GM10266 (cell line): ENCODE data around the gene PARD3.

Source experiments
- DNase-seq: peaks from one replicate; pipeline ENCODE4 v3.0.0; 2012; ENCODE audit errors: extremely low spot score
- CTCF ChIP-seq: IDR thresholded peaks from 2 replicates; pipeline ENCODE4 v1.5.1; 2012; ENCODE audit warnings: mild to moderate bottlenecking, low read depth; ENCODE audit not compliant: control insufficient read depth, insufficient read depth; ENCODE audit errors: missing control alignments

The PARD3 gene

DNA sequence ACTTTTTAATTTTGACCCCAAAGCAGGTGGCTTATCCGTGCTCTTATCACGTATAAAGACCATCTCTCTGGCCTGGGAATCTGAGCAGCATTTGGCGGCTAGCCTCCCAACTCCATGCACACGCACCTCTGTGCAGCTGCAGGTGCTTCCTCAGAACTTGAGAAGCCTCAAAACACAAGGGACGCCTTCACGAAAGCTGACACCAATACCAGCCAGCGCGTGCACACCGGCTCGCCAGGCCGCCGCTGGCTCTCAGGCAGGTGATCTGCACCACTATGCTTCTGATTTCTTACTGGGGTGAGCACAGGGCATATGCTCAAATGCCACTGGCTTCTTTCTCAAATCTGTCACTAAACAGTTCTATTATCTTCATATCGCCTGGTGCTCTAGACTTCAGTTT lies 145.0 kb downstream of the PARD3 start:
- no peak for DNase-seq
- TF ChIP-seq CTCF, result no peak

GRCh38 chr10:34669079-34669478 lies 146.0 kb downstream of the PARD3 start:
- no peak for DNase-seq
- no peak for TF ChIP-seq CTCF

DNA sequence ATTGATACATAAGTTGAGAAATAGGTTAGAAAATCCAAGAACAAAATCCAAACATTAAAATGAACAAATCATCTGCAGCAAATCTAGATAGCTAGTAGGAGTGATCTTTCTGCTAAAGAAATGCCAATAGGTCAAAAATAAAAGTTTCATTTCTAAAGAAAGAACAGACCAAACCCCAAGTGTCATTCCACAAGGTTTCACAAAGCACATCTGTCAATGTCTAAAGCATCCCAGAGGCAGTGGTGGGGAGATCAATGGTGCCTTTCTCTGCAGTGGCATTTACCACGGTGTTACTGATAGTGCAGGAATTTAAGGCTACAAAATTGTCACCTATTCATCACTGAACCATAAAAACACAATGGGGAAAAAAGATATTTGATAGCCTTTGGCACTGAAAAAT lies 147.9 kb downstream of the PARD3 start:
- TF ChIP-seq CTCF, result no peak
- DNase-seq, result no peak

GRCh38 chr10:34666008-34666704 lies 148.9 kb downstream of the PARD3 start:
- peak; percentile 65 for TF ChIP-seq CTCF
- peak; percentile 59 for DNase-seq

DNA sequence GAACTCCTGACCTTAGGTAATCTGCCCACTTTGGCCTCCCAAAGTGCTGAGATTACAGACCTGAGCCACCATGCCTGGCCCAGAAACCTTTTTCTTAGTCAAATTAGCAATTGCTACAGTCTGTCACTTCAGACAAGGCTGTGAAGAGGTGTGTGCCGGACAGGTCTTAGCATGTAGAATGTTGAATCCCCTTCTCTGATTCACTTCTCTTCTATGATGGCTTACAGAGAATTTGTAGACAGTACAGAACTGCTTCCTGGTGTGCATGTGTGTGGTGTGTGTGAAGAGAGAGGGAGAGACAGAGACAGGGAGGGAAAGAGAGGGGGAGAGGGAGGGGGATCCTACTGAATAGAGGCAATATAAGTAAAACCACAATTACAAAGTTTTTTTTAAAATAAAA lies 150.4 kb downstream of the PARD3 start:
- no peak for TF ChIP-seq CTCF

GRCh38 chr10:34661580-34661979 lies 153.5 kb downstream of the PARD3 start:
- no peak for DNase-seq
- no peak for TF ChIP-seq CTCF

More for the DNA sequence above, 150.4 kb downstream of the PARD3 start:
- DNase-seq, result no peak

- no peak for DNase-seq
- TF ChIP-seq CTCF, result no peak
Measured at GRCh38 chr10:34658934-34659333, 156.2 kb downstream of the PARD3 start.
